Measurements from ENCODE around the gene PRR20B.
"Not testable (repeated sequence)": the region's sequence is repeated elsewhere in the genome, so short reads cannot be mapped to it uniquely, and the experiment has no call there.

PRR20B gene

DNA sequence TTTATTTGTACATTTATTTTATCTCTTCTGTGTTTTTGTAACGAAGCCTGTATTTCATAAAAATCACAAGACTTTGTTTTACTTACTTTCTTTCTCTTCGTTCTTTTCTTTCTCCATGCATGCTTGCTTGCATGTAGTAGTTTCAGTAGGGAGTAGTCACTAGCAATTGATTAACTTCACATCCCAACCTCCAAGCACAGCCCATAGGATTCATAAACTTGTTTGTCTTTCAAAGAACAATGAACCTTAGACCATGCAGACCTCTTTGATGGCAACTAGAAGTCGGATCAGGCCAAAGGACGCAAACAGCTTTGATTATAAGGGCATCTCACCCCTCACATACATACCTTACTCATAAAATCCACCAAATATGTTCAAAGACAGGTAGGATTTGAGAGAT lies 9.7 kb upstream of the PRR20B start (continued):
- TF ChIP-seq, protein P1, sequence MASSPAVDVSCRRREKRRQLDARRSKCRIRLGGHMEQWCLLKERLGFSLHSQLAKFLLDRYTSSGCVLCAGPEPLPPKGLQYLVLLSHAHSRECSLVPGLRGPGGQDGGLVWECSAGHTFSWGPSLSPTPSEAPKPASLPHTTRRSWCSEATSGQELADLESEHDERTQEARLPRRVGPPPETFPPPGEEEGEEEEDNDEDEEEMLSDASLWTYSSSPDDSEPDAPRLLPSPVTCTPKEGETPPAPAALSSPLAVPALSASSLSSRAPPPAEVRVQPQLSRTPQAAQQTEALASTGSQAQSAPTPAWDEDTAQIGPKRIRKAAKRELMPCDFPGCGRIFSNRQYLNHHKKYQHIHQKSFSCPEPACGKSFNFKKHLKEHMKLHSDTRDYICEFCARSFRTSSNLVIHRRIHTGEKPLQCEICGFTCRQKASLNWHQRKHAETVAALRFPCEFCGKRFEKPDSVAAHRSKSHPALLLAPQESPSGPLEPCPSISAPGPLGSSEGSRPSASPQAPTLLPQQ (tag by site-specific recombination; IDR thresholded peaks at IDR 0.05): no peak
- TF ChIP-seq, protein P2, sequence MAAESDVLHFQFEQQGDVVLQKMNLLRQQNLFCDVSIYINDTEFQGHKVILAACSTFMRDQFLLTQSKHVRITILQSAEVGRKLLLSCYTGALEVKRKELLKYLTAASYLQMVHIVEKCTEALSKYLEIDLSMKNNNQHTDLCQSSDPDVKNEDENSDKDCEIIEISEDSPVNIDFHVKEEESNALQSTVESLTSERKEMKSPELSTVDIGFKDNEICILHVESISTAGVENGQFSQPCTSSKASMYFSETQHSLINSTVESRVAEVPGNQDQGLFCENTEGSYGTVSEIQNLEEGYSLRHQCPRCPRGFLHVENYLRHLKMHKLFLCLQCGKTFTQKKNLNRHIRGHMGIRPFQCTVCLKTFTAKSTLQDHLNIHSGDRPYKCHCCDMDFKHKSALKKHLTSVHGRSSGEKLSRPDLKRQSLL (tag by site-specific recombination; IDR thresholded peaks at IDR 0.05): no peak
- TF ChIP-seq ZNF16 (tag by site-specific recombination; IDR thresholded peaks at IDR 0.05; ENCODE audit: low read depth) (no peak), ZNF555 (tag by site-specific recombination; conservative IDR thresholded peaks at IDR 0.05) (no peak)

DNA sequence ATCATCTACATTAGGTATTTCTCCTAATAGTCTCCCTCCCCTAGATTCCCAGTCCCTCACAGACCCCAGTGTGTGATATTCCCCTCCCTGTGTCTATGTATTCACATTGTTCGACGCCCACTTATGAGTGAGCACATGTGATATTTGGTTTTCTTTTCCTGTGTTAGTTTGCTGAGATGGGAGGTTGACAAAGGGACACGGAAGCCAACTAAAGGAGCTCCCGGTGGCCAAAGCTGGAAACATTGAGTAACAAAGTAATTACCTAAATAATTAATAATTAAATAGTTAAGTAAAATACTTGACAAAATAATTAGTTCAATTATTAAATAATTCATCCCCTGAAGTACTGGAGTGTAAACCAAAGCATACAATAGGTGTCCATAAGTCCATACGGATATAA lies 8.3 kb upstream of the PRR20B start:
- no peak overlapping the region for H3K4me3 ChIP-seq (ENCODE audit: low read depth, low read length)
- TF ChIP-seq ZNF175 (tag by site-specific recombination; IDR thresholded peaks at IDR 0.05) (no peak), IKZF3 (tag by site-specific recombination; IDR thresholded peaks at IDR 0.05) (no peak), ZNF558 (tag by site-specific recombination; IDR thresholded peaks at IDR 0.05) (no peak), ZNF341 (tag by site-specific recombination; IDR thresholded peaks at IDR 0.05; ENCODE audit: low read depth) (no peak), MYNN (tag by site-specific recombination; IDR thresholded peaks at IDR 0.05; ENCODE audit: borderline replicate concordance) (no peak), ZNF548 (tag by site-specific recombination; IDR thresholded peaks at IDR 0.05) (no peak), KLF9 (tag by site-specific recombination; IDR thresholded peaks at IDR 0.05; ENCODE audit: low read depth) (no peak)
- TF ChIP-seq, protein P3, sequence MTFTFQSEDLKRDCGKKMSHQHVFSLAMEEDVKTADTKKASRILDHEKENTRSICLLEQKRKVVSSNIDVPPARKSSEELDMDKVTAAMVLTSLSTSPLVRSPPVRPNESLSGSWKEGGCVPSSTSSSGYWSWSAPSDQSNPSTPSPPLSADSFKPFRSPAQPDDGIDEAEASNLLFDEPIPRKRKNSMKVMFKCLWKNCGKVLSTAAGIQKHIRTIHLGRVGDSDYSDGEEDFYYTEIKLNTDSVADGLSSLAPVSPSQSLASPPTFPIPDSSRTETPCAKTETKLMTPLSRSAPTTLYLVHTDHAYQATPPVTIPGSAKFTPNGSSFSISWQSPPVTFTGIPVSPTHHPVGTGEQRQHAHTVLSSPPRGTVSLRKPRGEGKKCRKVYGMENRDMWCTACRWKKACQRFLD (tag by site-specific recombination; IDR thresholded peaks at IDR 0.05): no peak
- TF ChIP-seq, protein P4, sequence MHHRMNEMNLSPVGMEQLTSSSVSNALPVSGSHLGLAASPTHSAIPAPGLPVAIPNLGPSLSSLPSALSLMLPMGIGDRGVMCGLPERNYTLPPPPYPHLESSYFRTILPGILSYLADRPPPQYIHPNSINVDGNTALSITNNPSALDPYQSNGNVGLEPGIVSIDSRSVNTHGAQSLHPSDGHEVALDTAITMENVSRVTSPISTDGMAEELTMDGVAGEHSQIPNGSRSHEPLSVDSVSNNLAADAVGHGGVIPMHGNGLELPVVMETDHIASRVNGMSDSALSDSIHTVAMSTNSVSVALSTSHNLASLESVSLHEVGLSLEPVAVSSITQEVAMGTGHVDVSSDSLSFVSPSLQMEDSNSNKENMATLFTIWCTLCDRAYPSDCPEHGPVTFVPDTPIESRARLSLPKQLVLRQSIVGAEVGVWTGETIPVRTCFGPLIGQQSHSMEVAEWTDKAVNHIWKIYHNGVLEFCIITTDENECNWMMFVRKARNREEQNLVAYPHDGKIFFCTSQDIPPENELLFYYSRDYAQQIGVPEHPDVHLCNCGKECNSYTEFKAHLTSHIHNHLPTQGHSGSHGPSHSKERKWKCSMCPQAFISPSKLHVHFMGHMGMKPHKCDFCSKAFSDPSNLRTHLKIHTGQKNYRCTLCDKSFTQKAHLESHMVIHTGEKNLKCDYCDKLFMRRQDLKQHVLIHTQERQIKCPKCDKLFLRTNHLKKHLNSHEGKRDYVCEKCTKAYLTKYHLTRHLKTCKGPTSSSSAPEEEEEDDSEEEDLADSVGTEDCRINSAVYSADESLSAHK (tag by site-specific recombination; IDR thresholded peaks at IDR 0.05): no peak
- no peaks in the 10 kb centered on the region for H3K36me3 ChIP-seq (ENCODE audit: control insufficient read depth in 2 of 2, insufficient read depth in 1 of 2, low read length in 2 of 2)
- H3K27ac ChIP-seq (ENCODE audit: extremely low read depth, low read depth, low read length): no peak overlapping the region
- H3K9me3 ChIP-seq (ENCODE audit: control insufficient read depth, insufficient read depth, low read depth, low read length): no peaks in the 10 kb centered on the region
- CTCF ChIA-PET: no interaction called here
- no peaks in the 10 kb centered on the region for H3K4me1 ChIP-seq (ENCODE audit: control insufficient read depth, insufficient read depth, low read length)
- POLR2A ChIA-PET: no interaction called here

DNA sequence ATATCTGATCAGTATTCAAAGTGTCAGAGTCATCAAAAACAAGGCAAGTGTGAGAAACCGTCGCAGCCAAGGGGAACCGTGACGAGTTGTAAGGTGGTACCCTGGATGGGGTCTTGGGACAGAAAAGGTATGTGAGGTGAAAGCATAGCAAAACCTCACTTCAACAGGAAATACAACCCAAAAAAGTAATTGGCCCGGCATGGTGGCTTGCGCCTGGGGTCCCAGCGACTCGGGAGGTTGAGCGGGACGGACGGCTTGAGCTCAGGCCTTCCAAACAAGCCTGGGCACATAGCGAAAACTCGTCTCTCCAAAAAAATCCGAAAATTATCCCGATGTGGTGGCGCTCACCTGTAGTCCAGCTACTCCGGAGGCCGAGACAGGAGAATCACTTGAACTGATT lies 7.5 kb upstream of the PRR20B start:
- H3K27ac ChIP-seq (ENCODE audit: extremely low read depth, low read depth, low read length); POLR2A ChIA-PET; H3K36me3 ChIP-seq (ENCODE audit: control insufficient read depth in 2 of 2, insufficient read depth in 1 of 2, low read length in 2 of 2); H3K4me3 ChIP-seq (ENCODE audit: low read depth, low read length); H3K9me3 ChIP-seq (ENCODE audit: control insufficient read depth, insufficient read depth, low read depth, low read length); H3K4me1 ChIP-seq (ENCODE audit: control insufficient read depth, insufficient read depth, low read length); CTCF ChIA-PET: not testable (repeated sequence)

DNA sequence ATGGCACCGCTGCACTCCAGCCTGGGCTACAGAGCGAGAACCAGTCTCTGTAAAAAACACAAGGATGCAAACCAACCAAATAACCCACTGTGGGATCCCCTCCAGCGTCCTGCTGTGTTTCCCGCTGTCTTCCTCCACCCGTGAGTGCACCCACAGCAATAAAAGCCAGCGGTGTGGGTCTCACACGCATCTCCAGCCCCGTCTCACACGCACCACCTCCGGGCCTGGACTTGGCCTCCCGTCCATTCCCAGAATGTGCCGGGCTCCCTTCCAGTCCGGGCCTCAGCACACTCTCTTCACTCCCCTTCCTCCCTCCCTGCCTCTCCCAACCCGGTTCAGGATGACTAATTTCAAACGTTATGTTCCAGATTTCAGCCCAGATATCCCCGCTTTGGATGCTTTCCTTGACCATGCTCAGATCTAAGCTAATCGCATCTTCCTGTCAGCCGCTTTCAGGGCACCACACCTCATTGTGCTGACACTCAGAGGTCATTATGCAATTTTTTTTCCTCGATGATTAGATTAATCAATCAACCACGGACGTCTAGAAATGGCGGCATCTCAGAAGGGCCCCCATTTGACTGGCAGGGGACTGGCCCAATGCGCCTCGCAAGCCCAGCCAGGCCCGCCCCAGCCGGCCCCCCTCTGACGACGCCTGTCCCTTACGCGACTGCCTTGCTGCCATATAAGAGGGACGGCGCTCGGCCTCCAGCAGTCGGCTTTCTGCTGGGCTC lies 6.9 kb upstream of the PRR20B start, which contains the start of gene PRR20A:
TSS of gene PRR20A (plus strand) at position 684 of the 734 bp plus-strand sequence. CDS start 387 bp downstream, outside the sequence.
- H3K27ac ChIP-seq (ENCODE audit: extremely low read depth, low read depth, low read length); H3K4me3 ChIP-seq (ENCODE audit: low read depth, low read length); H3K4me1 ChIP-seq (ENCODE audit: control insufficient read depth, insufficient read depth, low read length); H3K9me3 ChIP-seq (ENCODE audit: control insufficient read depth, insufficient read depth, low read depth, low read length); POLR2A ChIA-PET; H3K36me3 ChIP-seq (ENCODE audit: control insufficient read depth in 2 of 2, insufficient read depth in 1 of 2, low read length in 2 of 2); CTCF ChIA-PET: not testable (repeated sequence)

DNA sequence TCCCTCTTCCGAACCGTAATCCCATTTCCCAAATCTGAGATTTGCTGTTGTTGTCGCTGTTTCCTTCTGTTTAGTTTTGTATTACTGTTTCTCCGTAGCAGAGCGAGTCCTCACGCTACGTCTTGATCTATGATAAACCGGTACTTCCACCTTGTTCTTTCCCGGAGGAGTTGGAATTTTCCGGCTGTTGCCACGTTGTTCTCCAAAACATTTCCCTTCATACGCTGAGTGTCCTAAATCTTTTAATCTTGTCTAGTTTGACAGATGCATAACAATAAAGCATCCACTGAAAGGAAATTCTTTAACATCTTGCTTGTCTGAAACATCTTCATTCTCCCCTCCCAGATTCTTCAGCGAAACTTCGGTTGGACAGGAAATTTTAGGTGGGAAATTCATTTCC lies 818 bp downstream of the PRR20B start:
- H3K36me3 ChIP-seq (ENCODE audit: control insufficient read depth in 2 of 2, insufficient read depth in 1 of 2, low read length in 2 of 2); H3K9me3 ChIP-seq (ENCODE audit: control insufficient read depth, insufficient read depth, low read depth, low read length); H3K27ac ChIP-seq (ENCODE audit: extremely low read depth, low read depth, low read length); H3K4me1 ChIP-seq (ENCODE audit: control insufficient read depth, insufficient read depth, low read length); H3K4me3 ChIP-seq (ENCODE audit: low read depth, low read length); POLR2A ChIA-PET; CTCF ChIA-PET: not testable (repeated sequence)

DNA sequence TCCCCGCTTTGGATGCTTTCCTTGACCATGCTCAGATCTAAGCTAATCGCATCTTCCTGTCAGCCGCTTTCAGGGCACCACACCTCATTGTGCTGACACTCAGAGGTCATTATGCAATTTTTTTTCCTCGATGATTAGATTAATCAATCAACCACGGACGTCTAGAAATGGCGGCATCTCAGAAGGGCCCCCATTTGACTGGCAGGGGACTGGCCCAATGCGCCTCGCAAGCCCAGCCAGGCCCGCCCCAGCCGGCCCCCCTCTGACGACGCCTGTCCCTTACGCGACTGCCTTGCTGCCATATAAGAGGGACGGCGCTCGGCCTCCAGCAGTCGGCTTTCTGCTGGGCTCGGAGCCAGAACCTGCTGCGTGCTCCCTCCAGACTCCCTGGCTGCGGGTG lies 6.5 kb downstream of the PRR20B start, which contains the start of gene PRR20C:
TSS of gene PRR20C (plus strand) at position 301 of the 400 bp plus-strand sequence. CDS start 387 bp downstream, outside the sequence.
- H3K27ac ChIP-seq (ENCODE audit: extremely low read depth, low read depth, low read length); H3K9me3 ChIP-seq (ENCODE audit: control insufficient read depth, insufficient read depth, low read depth, low read length); CTCF ChIA-PET; H3K4me1 ChIP-seq (ENCODE audit: control insufficient read depth, insufficient read depth, low read length); POLR2A ChIA-PET; H3K36me3 ChIP-seq (ENCODE audit: control insufficient read depth in 2 of 2, insufficient read depth in 1 of 2, low read length in 2 of 2); H3K4me3 ChIP-seq (ENCODE audit: low read depth, low read length): not testable (repeated sequence)

DNA sequence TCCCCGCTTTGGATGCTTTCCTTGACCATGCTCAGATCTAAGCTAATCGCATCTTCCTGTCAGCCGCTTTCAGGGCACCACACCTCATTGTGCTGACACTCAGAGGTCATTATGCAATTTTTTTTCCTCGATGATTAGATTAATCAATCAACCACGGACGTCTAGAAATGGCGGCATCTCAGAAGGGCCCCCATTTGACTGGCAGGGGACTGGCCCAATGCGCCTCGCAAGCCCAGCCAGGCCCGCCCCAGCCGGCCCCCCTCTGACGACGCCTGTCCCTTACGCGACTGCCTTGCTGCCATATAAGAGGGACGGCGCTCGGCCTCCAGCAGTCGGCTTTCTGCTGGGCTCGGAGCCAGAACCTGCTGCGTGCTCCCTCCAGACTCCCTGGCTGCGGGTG lies 13.0 kb downstream of the PRR20B start, which contains the start of gene PRR20D:
TSS of gene PRR20D (plus strand) at position 301 of the 400 bp plus-strand sequence. CDS start 387 bp downstream, outside the sequence.
- H3K27ac ChIP-seq (ENCODE audit: extremely low read depth, low read depth, low read length); POLR2A ChIA-PET; H3K9me3 ChIP-seq (ENCODE audit: control insufficient read depth, insufficient read depth, low read depth, low read length); H3K4me1 ChIP-seq (ENCODE audit: control insufficient read depth, insufficient read depth, low read length); H3K4me3 ChIP-seq (ENCODE audit: low read depth, low read length); H3K36me3 ChIP-seq (ENCODE audit: control insufficient read depth in 2 of 2, insufficient read depth in 1 of 2, low read length in 2 of 2); CTCF ChIA-PET: not testable (repeated sequence)
